Muscle layer of colon (tissue), 2 donors: Measurements from ENCODE around the gene LAMA3.

Source experiments
- H3K27ac ChIP-seq: one replicate; pipeline ENCODE4 v1.7.0; 2013; ENCODE audit warnings: low read depth, mild to moderate bottlenecking, low read length, moderate library complexity
- H3K27me3 ChIP-seq, 2 donors: one replicate each; pipeline ENCODE4 v1.7.0; 2013; ENCODE audit warnings: low read length in 2 of 2, mild to moderate bottlenecking in 2 of 2; ENCODE audit not compliant: insufficient read depth in 2 of 2, control insufficient read depth in 1 of 2
- H3K36me3 ChIP-seq: one replicate; pipeline ENCODE4 v1.7.0; 2013; ENCODE audit warnings: mild to moderate bottlenecking, low read length; ENCODE audit not compliant: insufficient read depth
- H3K4me1 ChIP-seq: one replicate; pipeline ENCODE4 v1.7.0; 2013; ENCODE audit warnings: mild to moderate bottlenecking, low read length; ENCODE audit not compliant: insufficient read depth
- H3K4me3 ChIP-seq, 2 donors: one replicate each; pipeline ENCODE4 v1.7.0; 2013; ENCODE audit warnings: low read length in 2 of 2, low read depth in 1 of 2, mild to moderate bottlenecking in 1 of 2, moderate library complexity in 1 of 2
- H3K9ac ChIP-seq: one replicate; pipeline ENCODE4 v1.7.0; 2013; ENCODE audit warnings: low read length
- H3K9me3 ChIP-seq: one replicate; pipeline ENCODE4 v1.7.0; 2013; ENCODE audit warnings: mild to moderate bottlenecking, low read length
- donor health status: abdominal sarcoma.
- donor health status: Adenocarcinoma of cecum.

The LAMA3 gene

GRCh38 chr18:23690505-23691068 lies 1.3 kb downstream of the LAMA3 start:
- Histone ChIP-seq H3K9ac (no peak overlapping the region), H3K4me1 (peaks cover 8% of the 10 kb centered on the region), H3K36me3 (no peaks in the 10 kb centered on the region), H3K4me3 (peak overlapping the region in 1 of 2 donors; percentile 57), H3K27me3 (peaks cover 10 to 19% of the 10 kb centered on the region in 2 donors), H3K9me3 (no peaks in the 10 kb centered on the region), H3K27ac (no peak overlapping the region)

DNA sequence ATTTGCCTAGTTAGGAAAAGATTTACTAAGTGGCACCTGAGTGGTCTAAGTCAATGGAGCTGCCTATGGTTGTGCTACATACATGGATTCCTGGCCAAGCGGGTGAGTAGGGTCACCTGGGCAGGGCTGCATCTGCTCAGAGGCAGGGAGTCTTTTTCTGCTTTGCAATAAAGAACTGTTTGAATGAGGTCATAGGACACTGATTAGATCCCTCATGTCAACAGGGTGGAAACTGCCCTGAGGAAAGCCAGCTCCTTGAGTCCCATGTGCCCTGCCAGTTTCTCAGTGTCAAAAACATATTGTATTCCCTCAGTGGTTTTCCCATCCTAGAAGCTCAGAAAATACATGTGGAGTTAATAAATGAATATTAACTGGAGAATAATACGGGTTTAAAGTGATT lies 4.6 kb downstream of the LAMA3 start:
- peaks cover 2 to 13% of the 10 kb centered on the region in 2 donors for H3K27me3 ChIP-seq
- no peaks in the 10 kb centered on the region for H3K9me3 ChIP-seq
- H3K9ac ChIP-seq, result no peak overlapping the region
- no peaks in the 10 kb centered on the region for H3K36me3 ChIP-seq
- H3K27ac ChIP-seq, result no peak overlapping the region
- no peak overlapping the region for H3K4me3 ChIP-seq
- peaks cover 4% of the 10 kb centered on the region for H3K4me1 ChIP-seq

DNA sequence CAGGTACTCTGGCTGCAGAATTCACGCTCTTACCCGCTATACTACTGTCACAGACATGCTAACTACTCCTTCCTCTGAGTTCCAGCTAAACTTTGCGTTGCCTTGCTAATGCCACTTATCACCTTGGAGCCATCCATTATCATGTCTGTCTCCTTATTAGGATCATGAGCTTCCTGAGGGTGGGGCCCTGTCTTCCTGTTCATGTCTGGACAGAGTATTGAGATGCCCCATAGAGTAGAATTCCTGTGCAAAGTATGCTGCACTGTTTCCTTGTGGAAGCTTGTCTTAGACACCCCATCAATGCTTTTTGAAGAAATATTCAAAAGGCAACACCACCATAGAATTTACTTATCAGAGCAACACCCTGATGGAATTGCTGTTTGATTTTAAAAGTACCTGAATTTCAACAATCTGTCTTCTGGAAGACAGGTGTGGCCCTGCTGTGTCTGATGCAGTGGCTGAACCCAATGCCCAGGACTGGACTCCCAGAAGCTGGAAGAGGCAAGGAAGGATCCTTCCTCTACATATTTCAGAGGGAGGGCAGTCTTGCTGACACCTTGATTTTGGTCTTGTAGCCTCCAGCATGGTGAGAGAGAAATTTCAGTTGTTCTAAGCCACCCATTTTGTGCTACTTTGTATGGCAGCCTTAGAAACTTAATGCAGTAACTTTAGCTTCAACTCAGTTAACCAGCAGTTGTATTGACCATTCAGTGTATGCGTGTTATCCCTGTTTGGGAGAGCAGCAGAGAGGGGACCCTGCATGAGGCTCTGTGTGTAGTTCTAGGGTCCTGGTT lies 5.6 kb downstream of the LAMA3 start:
- Histone ChIP-seq H3K9me3 (no peaks in the 10 kb centered on the region), H3K27ac (no peak overlapping the region), H3K27me3 (peaks cover 0 to 3% of the 10 kb centered on the region in 2 donors), H3K4me3 (no peak overlapping the region), H3K36me3 (no peaks in the 10 kb centered on the region), H3K9ac (no peak overlapping the region), H3K4me1 (no peaks in the 10 kb centered on the region)

DNA sequence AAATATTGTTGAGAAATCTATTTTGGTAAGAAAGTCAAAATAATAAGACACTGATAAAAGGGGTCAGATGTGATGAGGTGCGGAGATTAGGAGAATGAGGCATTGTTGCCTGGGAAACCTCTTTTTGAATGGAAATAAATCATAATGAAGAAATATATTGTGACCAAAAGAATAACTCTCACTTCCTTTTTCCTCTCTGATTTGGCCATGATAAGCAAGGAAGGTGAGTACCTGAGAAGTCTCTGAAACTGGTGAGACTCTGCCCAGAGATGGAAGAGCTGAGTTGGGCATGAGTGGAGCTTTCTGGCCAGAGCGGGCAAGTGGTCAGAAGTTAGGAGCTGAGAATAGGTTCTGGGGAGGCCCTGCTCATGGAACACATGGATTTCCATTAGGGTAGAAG lies 11.8 kb downstream of the LAMA3 start:
- Histone ChIP-seq H3K27ac (no peak overlapping the region), H3K4me1 (no peaks in the 10 kb centered on the region), H3K4me3 (no peak overlapping the region), H3K27me3 (peaks cover 0 to 4% of the 10 kb centered on the region in 2 donors), H3K9me3 (no peaks in the 10 kb centered on the region), H3K36me3 (no peaks in the 10 kb centered on the region), H3K9ac (no peak overlapping the region)

DNA sequence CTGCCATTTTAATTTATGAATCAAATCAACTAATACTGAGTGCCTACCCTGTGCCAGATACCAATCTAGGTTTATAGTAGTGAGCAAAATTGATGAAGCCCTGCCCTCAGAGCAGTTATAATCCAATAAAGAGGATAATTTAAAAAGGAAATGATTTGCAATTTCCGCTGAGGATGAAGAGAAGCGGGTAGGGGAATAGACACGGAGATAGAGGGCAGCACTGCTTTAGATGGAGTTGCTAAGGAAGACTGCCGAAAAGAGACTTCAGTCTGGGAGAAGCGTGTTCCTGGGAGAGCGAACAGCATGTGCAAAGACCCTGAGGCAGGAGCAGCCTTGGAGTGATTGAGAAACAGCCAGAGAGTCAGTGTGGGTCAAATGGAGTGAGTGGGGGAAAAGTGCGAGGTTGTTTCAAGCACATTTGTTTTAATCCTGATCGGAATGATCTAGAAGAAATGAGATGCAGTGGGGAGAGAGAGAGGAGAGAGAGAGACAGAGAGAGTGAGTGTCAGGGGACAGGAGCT lies 12.4 kb downstream of the LAMA3 start:
- Histone ChIP-seq H3K36me3 (no peaks in the 10 kb centered on the region), H3K4me1 (no peaks in the 10 kb centered on the region), H3K27ac (no peak overlapping the region), H3K9me3 (no peaks in the 10 kb centered on the region), H3K9ac (no peak overlapping the region), H3K4me3 (no peak overlapping the region), H3K27me3 (peaks cover 0 to 4% of the 10 kb centered on the region in 2 donors)

DNA sequence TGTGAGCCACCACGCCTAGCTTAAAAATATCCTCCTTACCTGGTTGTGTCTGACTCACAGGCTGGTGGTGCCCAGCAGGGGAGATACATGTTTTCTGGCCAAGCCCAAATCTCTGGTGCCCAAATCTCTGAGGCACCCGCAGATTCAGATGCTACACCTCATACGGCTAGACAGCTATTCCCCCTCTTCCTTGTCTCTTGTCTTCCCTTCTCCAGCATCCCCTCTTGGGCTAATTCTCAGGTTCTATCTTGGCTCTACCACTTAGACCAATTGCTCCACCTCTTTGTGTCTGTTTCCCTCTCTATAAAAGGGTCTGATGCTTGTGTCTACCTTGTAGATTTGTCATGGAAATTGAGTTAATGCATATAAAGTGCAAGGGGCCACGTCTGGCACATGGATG lies 13.4 kb downstream of the LAMA3 start:
- H3K4me3 ChIP-seq, result no peak overlapping the region
- H3K27ac ChIP-seq, result no peak overlapping the region
- H3K4me1 ChIP-seq, result no peaks in the 10 kb centered on the region

DNA sequence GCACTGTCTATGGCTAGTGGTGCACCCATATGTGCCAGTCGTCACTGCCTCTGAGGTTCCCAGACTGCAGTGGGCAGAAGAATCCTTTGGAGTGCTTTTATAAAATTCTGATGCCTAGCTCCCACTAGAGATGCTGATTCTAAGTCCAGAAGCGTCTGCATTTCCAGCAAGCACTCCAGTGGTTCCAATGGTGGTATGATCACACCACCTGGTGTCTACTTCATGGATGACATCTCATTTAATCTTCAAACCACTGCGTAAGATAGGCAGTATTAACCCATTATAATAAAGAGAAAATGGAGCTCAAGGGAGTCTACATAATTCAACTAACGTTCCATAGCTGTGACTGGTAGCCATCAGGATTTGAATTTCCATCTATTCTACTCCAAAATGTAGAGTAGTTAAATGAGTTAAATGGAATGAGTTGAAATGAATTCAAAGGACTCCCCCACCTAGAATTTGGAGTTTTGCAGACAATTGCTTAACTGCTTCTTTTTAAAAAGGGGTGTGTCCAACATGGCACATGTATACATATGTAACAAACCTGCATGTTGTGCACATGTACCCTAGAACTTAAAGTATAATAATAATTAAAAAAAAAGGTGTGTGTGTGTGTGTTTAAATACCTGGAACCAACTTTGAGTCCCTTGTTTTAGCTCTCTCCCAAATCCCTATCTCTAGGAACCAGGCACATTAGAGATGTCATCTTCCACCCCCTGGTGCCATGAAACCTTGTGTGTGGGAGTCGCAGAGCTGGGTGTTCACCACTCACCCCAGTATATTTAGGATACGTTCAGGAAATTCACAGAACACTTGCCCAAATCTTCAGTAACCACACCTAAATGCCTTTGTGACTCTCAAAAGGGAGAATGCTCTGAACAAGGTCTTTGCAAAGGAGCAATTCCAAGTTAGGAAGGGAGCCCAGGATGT lies 14.1 kb downstream of the LAMA3 start:
- no peaks in the 10 kb centered on the region for H3K9me3 ChIP-seq
- no peaks in the 10 kb centered on the region for H3K4me1 ChIP-seq
- H3K27me3 ChIP-seq, result peaks cover 0 to 4% of the 10 kb centered on the region in 2 donors
- H3K36me3 ChIP-seq, result no peaks in the 10 kb centered on the region
- H3K27ac ChIP-seq, result no peak overlapping the region
- no peak overlapping the region for H3K9ac ChIP-seq
- no peak overlapping the region for H3K4me3 ChIP-seq

More for the DNA sequence above, 13.4 kb downstream of the LAMA3 start:
- Histone ChIP-seq H3K9ac (no peak overlapping the region), H3K36me3 (no peaks in the 10 kb centered on the region), H3K27me3 (peaks cover 0 to 4% of the 10 kb centered on the region in 2 donors), H3K9me3 (no peaks in the 10 kb centered on the region)

DNA sequence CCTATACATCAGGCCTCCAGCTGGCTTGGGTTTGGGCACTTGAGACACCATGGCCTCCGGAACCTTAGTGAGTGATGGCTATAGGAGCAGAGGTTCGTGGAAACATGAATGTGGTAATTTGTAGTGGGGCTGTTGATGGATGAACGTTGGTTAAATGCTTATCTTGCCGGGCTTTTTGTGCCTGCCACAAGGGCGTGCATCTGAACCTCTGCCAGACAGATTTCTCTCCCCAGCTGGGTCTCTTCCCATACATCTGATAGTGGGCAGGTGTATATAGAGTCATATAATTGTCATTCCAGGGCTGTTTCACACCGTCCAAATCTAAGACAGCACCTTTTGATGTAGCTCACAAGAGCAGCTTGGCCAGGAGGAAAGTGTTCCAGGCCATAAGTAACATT lies 14.7 kb downstream of the LAMA3 start:
- Histone ChIP-seq H3K9me3 (no peaks in the 10 kb centered on the region), H3K4me3 (no peak overlapping the region), H3K36me3 (no peaks in the 10 kb centered on the region), H3K4me1 (no peaks in the 10 kb centered on the region), H3K9ac (no peak overlapping the region), H3K27ac (no peak overlapping the region), H3K27me3 (peaks cover 0 to 4% of the 10 kb centered on the region in 2 donors)

GRCh38 chr18:23704806-23705205 lies 15.6 kb downstream of the LAMA3 start:
- H3K4me3 ChIP-seq, result no peak overlapping the region
- H3K9ac ChIP-seq, result no peak overlapping the region
- no peak overlapping the region for H3K27ac ChIP-seq
- peaks cover 0 to 4% of the 10 kb centered on the region in 2 donors for H3K27me3 ChIP-seq
- no peaks in the 10 kb centered on the region for H3K9me3 ChIP-seq
- H3K4me1 ChIP-seq, result no peaks in the 10 kb centered on the region
- H3K36me3 ChIP-seq, result no peaks in the 10 kb centered on the region

- Histone ChIP-seq H3K27ac (no peak overlapping the region), H3K4me3 (no peak overlapping the region), H3K9me3 (no peaks in the 10 kb centered on the region), H3K9ac (no peak overlapping the region), H3K36me3 (no peaks in the 10 kb centered on the region), H3K27me3 (peaks cover 0 to 4% of the 10 kb centered on the region in 2 donors), H3K4me1 (no peaks in the 10 kb centered on the region)
Observed at GRCh38 chr18:23706971-23707640, 17.9 kb downstream of the LAMA3 start.
